Endothelial cell of hepatic sinusoid (primary cell): ENCODE data around the gene CNTNAP1.

Source experiments
- in situ Hi-C: cut with HindIII; loops from 2 replicates; pipeline ENCODE4 v1.10.0; 2017; ENCODE audit warnings: low sequenced_read_pairs

CNTNAP1 gene

GRCh38 chr17:42709561-42709960 lies 27.2 kb downstream of the CNTNAP1 start:
- in situ Hi-C loops, result no loop called here

GRCh38 chr17:42720996-42721583 lies 38.8 kb downstream of the CNTNAP1 start:
- in situ Hi-C loops, result no loop called here

- in situ Hi-C loops, result no loop called here
These were observed 41.3 kb downstream of the CNTNAP1 start for GRCh38 chr17:42723636-42724035.

- in situ Hi-C loops, result no loop called here
These were observed 42.8 kb downstream of the CNTNAP1 start for GRCh38 chr17:42725143-42725542.

GRCh38 chr17:42740699-42741098 lies 58.4 kb downstream of the CNTNAP1 start:
- in situ Hi-C loops, result loop anchor here (5.0 kb wide), 1 partner anchor 53 kb away; no protein-coding TSS in a partner anchor

GRCh38 chr17:42742916-42743315 lies 60.6 kb downstream of the CNTNAP1 start:
- in situ Hi-C loops, result loop anchor here (5.0 kb wide), 1 partner anchor 56 kb away; no protein-coding TSS in a partner anchor

- in situ Hi-C loops, result loop anchor here (5.0 kb wide), 1 partner anchor 56 kb away; no protein-coding TSS in a partner anchor
These were observed 61.4 kb downstream of the CNTNAP1 start for GRCh38 chr17:42743595-42744282.

GRCh38 chr17:42744283-42744805 lies 62.0 kb downstream of the CNTNAP1 start:
- in situ Hi-C loops, result loop anchor here (5.0 kb wide), 1 partner anchor 57 kb away; no protein-coding TSS in a partner anchor

GRCh38 chr17:42744806-42745617 lies 62.7 kb downstream of the CNTNAP1 start, which contains the start of gene EZH1:
Gene EZH1 (minus strand): TSS chr17:42745040. CDS start chr17:42728941, 16,099 bp downstream.
- in situ Hi-C loops, result loop anchor here (5.0 kb wide), 1 partner anchor 58 kb away; no protein-coding TSS in a partner anchor

GRCh38 chr17:42748202-42748907 lies 66.0 kb downstream of the CNTNAP1 start:
- in situ Hi-C loops, result no loop called here

GRCh38 chr17:42748908-42749798 lies 66.8 kb downstream of the CNTNAP1 start:
- in situ Hi-C loops, result no loop called here
